Activated T-helper 1 cell treated with anti-CD3 and anti-CD28 coated beads, Interleukin-2, amount 50 U/mL, for 16 hours (primary cell): ENCODE measurements around the gene TTC17.

ENCODE experiments used
- DNase-seq, 2 donors: peaks; one replicate each; pipeline ENCODE4 v3.0.0-alpha.2; 2020; ENCODE audit warnings: low read depth in 1 of 2, low spot score in 1 of 2

TTC17 gene

DNA sequence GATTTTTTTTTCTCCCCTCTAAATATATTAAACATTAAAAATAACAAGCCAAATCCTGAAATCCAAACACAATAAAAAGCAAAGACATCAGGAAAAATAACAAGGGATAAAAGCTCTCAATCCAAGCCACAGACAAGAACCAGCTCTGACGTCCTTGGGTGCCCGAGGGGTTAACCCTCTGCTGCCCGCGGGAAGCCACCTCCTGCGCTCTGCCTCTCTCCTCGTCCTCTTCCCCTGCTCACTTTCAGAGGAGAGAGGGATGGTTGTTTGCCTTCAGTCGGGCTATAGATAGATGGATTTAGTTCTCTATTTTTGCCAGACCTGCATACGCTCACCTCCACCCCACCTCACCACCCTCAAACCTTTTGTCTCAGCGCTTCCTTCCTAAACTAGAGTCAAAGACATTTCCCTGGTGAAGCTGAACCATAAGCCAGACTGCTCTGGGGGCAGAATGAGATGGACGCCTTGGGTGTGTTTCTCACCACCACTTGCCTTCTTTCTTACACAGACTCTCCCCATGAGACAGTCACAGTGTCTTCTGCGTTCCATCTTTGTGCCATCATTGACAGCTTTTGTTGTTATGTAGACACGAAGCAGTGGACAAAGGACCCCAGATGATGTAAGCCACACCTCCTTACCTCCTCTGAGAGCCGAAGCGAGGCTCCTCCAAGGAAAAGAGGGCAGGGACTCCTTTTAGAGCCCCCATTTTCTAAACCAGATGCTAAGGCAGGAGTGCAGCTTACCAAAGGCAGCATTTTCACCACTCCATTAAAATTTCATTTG lies 179.3 kb downstream of the TTC17 start:
- no peak for DNase-seq

GRCh38 chr11:43541993-43542392 lies 183.3 kb downstream of the TTC17 start:
- no peak for DNase-seq

- DNase-seq, result no peak
Measured at GRCh38 chr11:43542750-43543712, 184.3 kb downstream of the TTC17 start.
